ENCODE data around the gene F5.

DNA sequence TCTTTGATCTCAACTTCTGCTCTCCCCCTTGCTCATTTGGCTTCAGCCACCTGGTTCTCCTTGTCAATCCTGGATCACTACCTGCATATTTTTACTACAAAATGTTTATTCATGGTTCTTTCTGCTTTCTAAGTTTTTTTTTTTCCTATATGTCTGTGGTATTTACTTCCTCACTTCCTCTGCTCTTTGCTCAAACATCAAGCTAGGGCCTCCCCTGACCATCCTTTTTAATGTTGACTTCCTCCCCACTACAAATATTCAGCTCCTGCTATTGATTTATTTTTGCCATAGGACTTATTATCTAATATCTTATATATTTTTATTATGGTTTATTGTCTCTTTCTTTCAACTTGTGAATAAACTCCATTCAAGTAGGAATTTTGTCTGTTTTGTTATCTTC, 86.5 kb downstream of the F5 start:
- TF ChIP-seq, protein P1, sequence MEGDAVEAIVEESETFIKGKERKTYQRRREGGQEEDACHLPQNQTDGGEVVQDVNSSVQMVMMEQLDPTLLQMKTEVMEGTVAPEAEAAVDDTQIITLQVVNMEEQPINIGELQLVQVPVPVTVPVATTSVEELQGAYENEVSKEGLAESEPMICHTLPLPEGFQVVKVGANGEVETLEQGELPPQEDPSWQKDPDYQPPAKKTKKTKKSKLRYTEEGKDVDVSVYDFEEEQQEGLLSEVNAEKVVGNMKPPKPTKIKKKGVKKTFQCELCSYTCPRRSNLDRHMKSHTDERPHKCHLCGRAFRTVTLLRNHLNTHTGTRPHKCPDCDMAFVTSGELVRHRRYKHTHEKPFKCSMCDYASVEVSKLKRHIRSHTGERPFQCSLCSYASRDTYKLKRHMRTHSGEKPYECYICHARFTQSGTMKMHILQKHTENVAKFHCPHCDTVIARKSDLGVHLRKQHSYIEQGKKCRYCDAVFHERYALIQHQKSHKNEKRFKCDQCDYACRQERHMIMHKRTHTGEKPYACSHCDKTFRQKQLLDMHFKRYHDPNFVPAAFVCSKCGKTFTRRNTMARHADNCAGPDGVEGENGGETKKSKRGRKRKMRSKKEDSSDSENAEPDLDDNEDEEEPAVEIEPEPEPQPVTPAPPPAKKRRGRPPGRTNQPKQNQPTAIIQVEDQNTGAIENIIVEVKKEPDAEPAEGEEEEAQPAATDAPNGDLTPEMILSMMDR (IDR thresholded peaks at IDR 0.05) = no peak
- no peak for TF ChIP-seq POLR2A (IDR thresholded peaks at IDR 0.05)
